Hepatocyte (in vitro differentiated cells): ENCODE data around the gene CRX.

Source experiments
- EZH2phosphoT487 ChIP-seq: fragments of 200-600 bp; sonication (generic); IDR thresholded peaks from one replicate; pipeline ENCODE4 v1.6.1; 2018; ENCODE audit warnings: antibody characterized with exemption, mild to moderate bottlenecking, low read depth, moderate library complexity; ENCODE audit not compliant: unreplicated experiment, severe bottlenecking
- TF ChIP-seq, protein P1 (sequence below): fragments of 200-600 bp; sonication (generic); IDR thresholded peaks from 2 replicates; pipeline ENCODE4 v1.5.1; 2016; ENCODE audit warnings: antibody characterized with exemption, mild to moderate bottlenecking; ENCODE audit not compliant: poor library complexity

DNA sequence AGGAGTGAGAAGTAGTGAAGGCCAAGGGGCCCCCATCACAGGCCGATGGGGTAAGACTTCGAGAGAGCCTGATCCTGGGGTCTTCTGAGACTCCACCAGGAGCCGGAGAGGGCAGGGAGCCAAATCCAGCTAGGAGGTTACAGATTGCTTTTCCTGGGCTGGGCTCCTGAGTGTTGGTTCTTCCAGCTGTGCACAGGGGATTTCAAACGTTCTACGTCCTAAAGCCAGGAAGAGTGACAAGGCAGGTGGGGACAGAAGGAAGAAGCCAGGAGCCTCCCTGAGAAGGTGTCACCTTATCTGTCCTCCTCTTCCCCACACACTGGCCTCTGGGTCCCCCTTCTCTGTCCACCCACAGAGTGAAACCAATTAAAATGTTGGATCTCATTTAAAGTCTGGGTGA is 21.2 kb downstream of the CRX start:
- TF ChIP-seq, protein P1, sequence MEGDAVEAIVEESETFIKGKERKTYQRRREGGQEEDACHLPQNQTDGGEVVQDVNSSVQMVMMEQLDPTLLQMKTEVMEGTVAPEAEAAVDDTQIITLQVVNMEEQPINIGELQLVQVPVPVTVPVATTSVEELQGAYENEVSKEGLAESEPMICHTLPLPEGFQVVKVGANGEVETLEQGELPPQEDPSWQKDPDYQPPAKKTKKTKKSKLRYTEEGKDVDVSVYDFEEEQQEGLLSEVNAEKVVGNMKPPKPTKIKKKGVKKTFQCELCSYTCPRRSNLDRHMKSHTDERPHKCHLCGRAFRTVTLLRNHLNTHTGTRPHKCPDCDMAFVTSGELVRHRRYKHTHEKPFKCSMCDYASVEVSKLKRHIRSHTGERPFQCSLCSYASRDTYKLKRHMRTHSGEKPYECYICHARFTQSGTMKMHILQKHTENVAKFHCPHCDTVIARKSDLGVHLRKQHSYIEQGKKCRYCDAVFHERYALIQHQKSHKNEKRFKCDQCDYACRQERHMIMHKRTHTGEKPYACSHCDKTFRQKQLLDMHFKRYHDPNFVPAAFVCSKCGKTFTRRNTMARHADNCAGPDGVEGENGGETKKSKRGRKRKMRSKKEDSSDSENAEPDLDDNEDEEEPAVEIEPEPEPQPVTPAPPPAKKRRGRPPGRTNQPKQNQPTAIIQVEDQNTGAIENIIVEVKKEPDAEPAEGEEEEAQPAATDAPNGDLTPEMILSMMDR: no peak
- TF ChIP-seq EZH2phosphoT487: no peak
